Neural cell (in vitro differentiated cells): ENCODE measurements around the gene ITGA5. TPM values are rescaled to one million over a fixed set of nuclear protein-coding genes. Genes with fewer than 3 reads are reported as not detected.
A peak's percentile ranks its signal among the peaks of the same experiment; 100 is the strongest.

ENCODE experiments used
- H2AFZ ChIP-seq: fragments of 200-600, 300-800 bp; sonication (generic), shearing (Covaris generic); 2 replicates; pipeline ENCODE4 v1.6.0; 2014; ENCODE audit warnings: low read depth, mild to moderate bottlenecking, antibody characterized with exemption, low read length, moderate library complexity
- H3F3A ChIP-seq: fragments of 200-600 bp; shearing (Covaris generic); 2 replicates; pipeline ENCODE4 v1.6.1; 2016; ENCODE audit warnings: mild to moderate bottlenecking, moderate library complexity, mixed read lengths, antibody characterized with exemption, low read length; ENCODE audit not compliant: insufficient read depth, poor library complexity, severe bottlenecking
- H3K27ac ChIP-seq: fragments of 200-600, 300-800 bp; sonication (generic), shearing (Covaris generic); 2 replicates; pipeline ENCODE4 v1.5.1; 2014; ENCODE audit warnings: mild to moderate bottlenecking, low read length, moderate library complexity
- H3K27me3 ChIP-seq: fragments of 300-800, 200-600 bp; sonication (generic), shearing (Covaris generic); 2 replicates; pipeline ENCODE4 v1.6.0; 2014; ENCODE audit warnings: mild to moderate bottlenecking, low read depth, low read length, moderate library complexity; ENCODE audit not compliant: insufficient read depth
- H3K36me3 ChIP-seq: fragments of 300-800, 200-600 bp; sonication (generic), shearing (Covaris generic); 2 replicates; pipeline ENCODE4 v1.5.1; 2014; ENCODE audit warnings: mild to moderate bottlenecking, antibody characterized with exemption, low read length, moderate library complexity; ENCODE audit not compliant: insufficient read depth
- H3K4me2 ChIP-seq: fragments of 300-800, 200-600 bp; sonication (generic), shearing (Covaris generic); 2 replicates; pipeline ENCODE4 v1.6.0; 2014; ENCODE audit warnings: mild to moderate bottlenecking, low read length
- H3K4me3 ChIP-seq: fragments of 300-800, 200-600 bp; sonication (generic), shearing (Covaris generic); 2 replicates; pipeline ENCODE4 v1.5.1; 2014; ENCODE audit warnings: mild to moderate bottlenecking, low read length, moderate library complexity
- H3K79me2 ChIP-seq: fragments of 200-600 bp; shearing (Covaris generic); replicated peaks from 2 replicates; pipeline ENCODE4 v1.6.0; 2014; ENCODE audit warnings: mild to moderate bottlenecking, low read length, moderate library complexity; ENCODE audit not compliant: insufficient read depth
- H3K9ac ChIP-seq: fragments of 300-800, 200-600 bp; sonication (generic), shearing (Covaris generic); 2 replicates; pipeline ENCODE4 v1.6.1; 2016; ENCODE audit warnings: mild to moderate bottlenecking, low read length, mixed read lengths
- H3K9me2 ChIP-seq: fragments of 200-600 bp; shearing (Covaris generic); 2 replicates; pipeline ENCODE4 v1.6.1; 2016; ENCODE audit warnings: mild to moderate bottlenecking, low read length, mixed read lengths; ENCODE audit not compliant: insufficient read depth
- H3K9me3 ChIP-seq: fragments of 200-600, 300-800 bp; sonication (generic), shearing (Covaris generic); 2 replicates; pipeline ENCODE4 v1.6.1; 2016; ENCODE audit warnings: mild to moderate bottlenecking, mixed run types, low read length, moderate library complexity, mixed read lengths
- H4K20me1 ChIP-seq: fragments of 200-600 bp; shearing (Covaris generic); 2 replicates; pipeline ENCODE4 v1.6.1; 2016; ENCODE audit warnings: mild to moderate bottlenecking, mixed run types; ENCODE audit not compliant: insufficient read depth
- EP300 ChIP-seq: fragments of 450-650 bp; conservative IDR thresholded peaks from 2 replicates; pipeline ENCODE4 v1.6.1; 2014; ENCODE audit warnings: antibody characterized with exemption, mild to moderate bottlenecking, moderate library complexity; ENCODE audit not compliant: poor library complexity, severe bottlenecking
- EZH2 ChIP-seq: fragments of 200-600, 300-800 bp; shearing (Covaris generic), sonication (generic); IDR thresholded peaks from 2 replicates; pipeline ENCODE4 v1.6.1; 2014; ENCODE audit warnings: antibody characterized with exemption, low read length, borderline replicate concordance, mild to moderate bottlenecking; ENCODE audit not compliant: insufficient read depth, poor library complexity, severe bottlenecking
- MXI1 ChIP-seq: fragments of 450-650 bp; conservative IDR thresholded peaks from 2 replicates; pipeline ENCODE4 v1.6.1; 2014; ENCODE audit warnings: antibody characterized with exemption, mild to moderate bottlenecking; ENCODE audit not compliant: poor library complexity, severe bottlenecking
- RAD21 ChIP-seq: fragments of 450-650 bp; conservative IDR thresholded peaks from 2 replicates; pipeline ENCODE4 v1.6.1; 2014; ENCODE audit warnings: antibody characterized with exemption, mild to moderate bottlenecking, moderate library complexity
- TAF1 ChIP-seq: IDR thresholded peaks from 2 replicates; pipeline ENCODE4 v1.6.1; 2012; ENCODE audit warnings: low read depth
- polyA plus RNA-seq: library from polyadenylated mRNA; depleted of rRNA; stranded (reverse); fragments of >200 nt; gene quantifications from 2 replicates; pipeline ENCODE4 v1.2.3, GENCODE V29; 2014
- TF ChIP-seq, protein P1 (sequence below): fragments of 450-650 bp; IDR thresholded peaks from 2 replicates; pipeline ENCODE4 v1.5.1; 2014; ENCODE audit warnings: antibody characterized with exemption, mild to moderate bottlenecking, moderate library complexity; ENCODE audit not compliant: poor library complexity, severe bottlenecking
- TF ChIP-seq, protein P2 (sequence below): IDR thresholded peaks from 2 replicates; pipeline ENCODE4 v1.6.1; 2012; ENCODE audit warnings: borderline replicate concordance

The ITGA5 gene
- polyA plus RNA-seq, 1 donor from 2014 or later = not detected

DNA sequence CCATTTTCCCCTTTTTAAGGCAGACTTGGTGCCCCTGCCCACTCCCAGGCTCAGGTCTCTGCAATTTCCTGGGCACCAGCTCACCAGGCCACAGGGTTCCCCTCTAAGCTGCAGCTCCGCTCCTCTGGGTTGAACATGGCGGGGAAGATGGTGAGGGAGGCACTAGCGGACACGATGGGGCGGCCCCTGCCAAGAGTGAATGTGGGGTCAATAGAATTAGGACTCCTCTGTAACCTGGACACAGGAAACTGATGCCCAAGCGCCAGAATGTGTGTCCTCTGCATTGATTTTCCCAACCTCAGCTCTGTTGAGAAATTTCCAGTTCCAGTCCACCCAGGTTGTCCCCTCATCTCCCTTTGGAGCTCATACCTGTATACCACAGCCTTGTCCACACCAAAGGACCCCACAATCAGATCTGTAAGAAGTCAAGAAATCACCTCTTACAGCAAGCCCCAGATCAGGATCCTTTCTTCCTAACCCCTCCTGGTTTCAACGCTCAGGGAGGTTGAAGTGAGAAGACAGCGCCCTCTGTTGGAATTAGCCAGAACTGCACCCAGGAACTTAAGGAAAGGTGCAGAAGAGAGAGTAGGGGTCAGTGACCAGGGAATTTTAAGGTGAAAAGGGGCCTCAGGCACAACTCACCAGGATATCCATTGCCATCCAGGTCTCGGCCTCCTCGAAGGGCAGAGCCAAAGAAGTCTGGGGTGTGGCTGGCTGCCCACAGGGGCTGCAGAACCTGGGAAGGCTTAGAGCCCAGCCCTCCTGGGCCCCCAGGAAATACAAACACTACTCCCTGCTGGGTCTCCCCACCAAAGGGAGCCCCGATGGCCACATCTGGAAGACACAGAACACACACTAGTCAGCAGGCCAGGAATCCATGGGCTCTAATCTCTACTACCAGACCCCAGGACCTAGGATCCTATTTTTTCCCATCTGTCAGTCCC lies 14.7 kb downstream of the ITGA5 start:
- H3K9me2 ChIP-seq = no peaks in the 10 kb centered on the region
- no peak overlapping the region for H3K9ac ChIP-seq
- H3K4me2 ChIP-seq = no peak overlapping the region
- H3F3A ChIP-seq = no peaks in the 10 kb centered on the region
- no peaks in the 10 kb centered on the region for H3K79me2 ChIP-seq
- no peaks in the 10 kb centered on the region for H3K36me3 ChIP-seq
- no peak overlapping the region for H3K4me3 ChIP-seq
- H2AFZ ChIP-seq = no peak overlapping the region
- TF ChIP-seq, protein P1, sequence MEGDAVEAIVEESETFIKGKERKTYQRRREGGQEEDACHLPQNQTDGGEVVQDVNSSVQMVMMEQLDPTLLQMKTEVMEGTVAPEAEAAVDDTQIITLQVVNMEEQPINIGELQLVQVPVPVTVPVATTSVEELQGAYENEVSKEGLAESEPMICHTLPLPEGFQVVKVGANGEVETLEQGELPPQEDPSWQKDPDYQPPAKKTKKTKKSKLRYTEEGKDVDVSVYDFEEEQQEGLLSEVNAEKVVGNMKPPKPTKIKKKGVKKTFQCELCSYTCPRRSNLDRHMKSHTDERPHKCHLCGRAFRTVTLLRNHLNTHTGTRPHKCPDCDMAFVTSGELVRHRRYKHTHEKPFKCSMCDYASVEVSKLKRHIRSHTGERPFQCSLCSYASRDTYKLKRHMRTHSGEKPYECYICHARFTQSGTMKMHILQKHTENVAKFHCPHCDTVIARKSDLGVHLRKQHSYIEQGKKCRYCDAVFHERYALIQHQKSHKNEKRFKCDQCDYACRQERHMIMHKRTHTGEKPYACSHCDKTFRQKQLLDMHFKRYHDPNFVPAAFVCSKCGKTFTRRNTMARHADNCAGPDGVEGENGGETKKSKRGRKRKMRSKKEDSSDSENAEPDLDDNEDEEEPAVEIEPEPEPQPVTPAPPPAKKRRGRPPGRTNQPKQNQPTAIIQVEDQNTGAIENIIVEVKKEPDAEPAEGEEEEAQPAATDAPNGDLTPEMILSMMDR = peak; percentile 54
- no peak for TF ChIP-seq RAD21
- H3K27me3 ChIP-seq = no peaks in the 10 kb centered on the region
- H3K9me3 ChIP-seq = no peaks in the 10 kb centered on the region
- H4K20me1 ChIP-seq = no peaks in the 10 kb centered on the region
- H3K27ac ChIP-seq = no peak overlapping the region

DNA sequence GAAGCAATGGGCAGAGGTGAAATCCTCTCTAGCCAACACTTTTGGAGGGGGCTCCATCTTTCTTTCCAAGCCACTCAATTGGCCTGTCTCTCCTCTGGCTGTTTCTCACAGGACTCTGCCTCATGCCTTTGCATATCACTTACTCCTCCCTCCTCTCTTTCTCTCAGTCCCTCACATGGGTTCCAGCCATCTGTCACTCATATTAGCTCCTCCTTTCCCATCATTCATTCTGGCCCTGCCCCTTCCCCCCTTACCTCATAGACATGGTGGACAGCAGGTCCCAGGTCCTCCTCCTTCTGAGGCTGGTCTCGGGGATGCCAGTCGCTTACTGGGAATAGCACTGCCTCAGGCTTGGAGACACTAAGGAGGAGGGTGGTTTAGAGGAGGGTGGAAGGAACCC lies 17.9 kb downstream of the ITGA5 start:
- Histone ChIP-seq H3K27ac (no peak overlapping the region), H3K9ac (no peak overlapping the region), H3F3A (no peaks in the 10 kb centered on the region), H3K9me3 (no peaks in the 10 kb centered on the region), H3K4me2 (no peak overlapping the region), H3K27me3 (no peaks in the 10 kb centered on the region), H3K36me3 (no peaks in the 10 kb centered on the region), H3K79me2 (no peaks in the 10 kb centered on the region), H3K4me3 (no peak overlapping the region), H3K9me2 (no peaks in the 10 kb centered on the region), H2AFZ (no peak overlapping the region), H4K20me1 (no peaks in the 10 kb centered on the region)
- TF ChIP-seq, protein P2, sequence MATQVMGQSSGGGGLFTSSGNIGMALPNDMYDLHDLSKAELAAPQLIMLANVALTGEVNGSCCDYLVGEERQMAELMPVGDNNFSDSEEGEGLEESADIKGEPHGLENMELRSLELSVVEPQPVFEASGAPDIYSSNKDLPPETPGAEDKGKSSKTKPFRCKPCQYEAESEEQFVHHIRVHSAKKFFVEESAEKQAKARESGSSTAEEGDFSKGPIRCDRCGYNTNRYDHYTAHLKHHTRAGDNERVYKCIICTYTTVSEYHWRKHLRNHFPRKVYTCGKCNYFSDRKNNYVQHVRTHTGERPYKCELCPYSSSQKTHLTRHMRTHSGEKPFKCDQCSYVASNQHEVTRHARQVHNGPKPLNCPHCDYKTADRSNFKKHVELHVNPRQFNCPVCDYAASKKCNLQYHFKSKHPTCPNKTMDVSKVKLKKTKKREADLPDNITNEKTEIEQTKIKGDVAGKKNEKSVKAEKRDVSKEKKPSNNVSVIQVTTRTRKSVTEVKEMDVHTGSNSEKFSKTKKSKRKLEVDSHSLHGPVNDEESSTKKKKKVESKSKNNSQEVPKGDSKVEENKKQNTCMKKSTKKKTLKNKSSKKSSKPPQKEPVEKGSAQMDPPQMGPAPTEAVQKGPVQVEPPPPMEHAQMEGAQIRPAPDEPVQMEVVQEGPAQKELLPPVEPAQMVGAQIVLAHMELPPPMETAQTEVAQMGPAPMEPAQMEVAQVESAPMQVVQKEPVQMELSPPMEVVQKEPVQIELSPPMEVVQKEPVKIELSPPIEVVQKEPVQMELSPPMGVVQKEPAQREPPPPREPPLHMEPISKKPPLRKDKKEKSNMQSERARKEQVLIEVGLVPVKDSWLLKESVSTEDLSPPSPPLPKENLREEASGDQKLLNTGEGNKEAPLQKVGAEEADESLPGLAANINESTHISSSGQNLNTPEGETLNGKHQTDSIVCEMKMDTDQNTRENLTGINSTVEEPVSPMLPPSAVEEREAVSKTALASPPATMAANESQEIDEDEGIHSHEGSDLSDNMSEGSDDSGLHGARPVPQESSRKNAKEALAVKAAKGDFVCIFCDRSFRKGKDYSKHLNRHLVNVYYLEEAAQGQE = no peak
- TF ChIP-seq EP300 = no peak
- TF ChIP-seq, protein P1 = no peak
- no peak for TF ChIP-seq RAD21
- no peak for TF ChIP-seq EZH2
- TF ChIP-seq TAF1 = no peak
- TF ChIP-seq MXI1 = no peak
